HAP-1 (cell line): ENCODE measurements around the gene CCZ1B.
"Not testable (repeated sequence)": the region's sequence is repeated elsewhere in the genome, so short reads cannot be mapped to it uniquely, and the experiment has no call there.

Experiments used
- DNase-seq, 2 experiments: peaks; one replicate each; pipeline ENCODE4 v3.0.0-alpha.2; 2016 to 2020; ENCODE audit warnings: low spot score in 2 of 2
- H3K27me3 ChIP-seq: fragments of 250-450 bp; sonication (Bioruptor Pico); 2 replicates; pipeline ENCODE4 v1.5.1; 2020; ENCODE audit warnings: low read depth, mild to moderate bottlenecking, moderate library complexity
- H3K36me3 ChIP-seq: fragments of 250-450 bp; sonication (Bioruptor Pico); replicated peaks from 2 replicates; pipeline ENCODE4 v1.5.1; 2020; ENCODE audit warnings: mild to moderate bottlenecking
- H3K4me1 ChIP-seq: fragments of 250-450 bp; sonication (Bioruptor Pico); 2 replicates; pipeline ENCODE4 v1.5.1; 2020; ENCODE audit warnings: mild to moderate bottlenecking
- H3K4me3 ChIP-seq: fragments of 250-450 bp; sonication (Bioruptor Pico); 2 replicates; pipeline ENCODE4 v1.5.1; 2020; ENCODE audit warnings: mild to moderate bottlenecking, moderate library complexity
- H3K9me3 ChIP-seq: fragments of 250-450 bp; sonication (Bioruptor Pico); 2 replicates; pipeline ENCODE4 v1.5.1; 2020; ENCODE audit warnings: mild to moderate bottlenecking, moderate library complexity
- in situ Hi-C: fragments of 300-500 bp; cut with MboI; formaldehyde crosslinking; loops from 3 replicates; pipeline ENCODE4 v1.14.3; 2020; ENCODE audit warnings: low sequenced_read_pairs, inconsistent platforms, mixed read lengths

Gene CCZ1B

GRCh38 chr7:6813011-6813410, 13.1 kb downstream of the CCZ1B start:
- H3K4me3 ChIP-seq, H3K36me3 ChIP-seq, H3K9me3 ChIP-seq, DNase-seq, H3K27me3 ChIP-seq, in situ Hi-C loops, H3K4me1 ChIP-seq: not testable (repeated sequence)

GRCh38 chr7:6807959-6808358, 18.1 kb downstream of the CCZ1B start:
- in situ Hi-C loops, H3K4me1 ChIP-seq, DNase-seq: not testable (repeated sequence)

GRCh38 chr7:6807393-6807918, 18.6 kb downstream of the CCZ1B start:
- H3K36me3 ChIP-seq, DNase-seq, H3K27me3 ChIP-seq, H3K9me3 ChIP-seq, H3K4me1 ChIP-seq, H3K4me3 ChIP-seq, in situ Hi-C loops: not testable (repeated sequence)

More at GRCh38 chr7:6807959-6808358, 18.1 kb downstream of the CCZ1B start:
- H3K4me3 ChIP-seq, H3K36me3 ChIP-seq, H3K27me3 ChIP-seq, H3K9me3 ChIP-seq: not testable (repeated sequence)

GRCh38 chr7:6800331-6800730, 25.7 kb downstream of the CCZ1B start:
- H3K4me3 ChIP-seq, H3K4me1 ChIP-seq, in situ Hi-C loops, H3K27me3 ChIP-seq, H3K9me3 ChIP-seq, DNase-seq, H3K36me3 ChIP-seq: not testable (repeated sequence)

GRCh38 chr7:6799887-6800286, 26.2 kb downstream of the CCZ1B start:
- H3K4me1 ChIP-seq, in situ Hi-C loops, H3K27me3 ChIP-seq, H3K36me3 ChIP-seq, H3K4me3 ChIP-seq, H3K9me3 ChIP-seq, DNase-seq: not testable (repeated sequence)

- DNase-seq, H3K36me3 ChIP-seq, H3K9me3 ChIP-seq, H3K4me1 ChIP-seq, H3K4me3 ChIP-seq, in situ Hi-C loops, H3K27me3 ChIP-seq: not testable (repeated sequence)
These were observed 28.0 kb downstream of the CCZ1B start for GRCh38 chr7:6798047-6798446.

- H3K9me3 ChIP-seq, H3K36me3 ChIP-seq, H3K4me3 ChIP-seq, H3K4me1 ChIP-seq, H3K27me3 ChIP-seq, in situ Hi-C loops, DNase-seq: not testable (repeated sequence)
These were observed 28.9 kb downstream of the CCZ1B start for GRCh38 chr7:6797218-6797617.

- H3K27me3 ChIP-seq, DNase-seq, H3K4me3 ChIP-seq, in situ Hi-C loops, H3K9me3 ChIP-seq, H3K36me3 ChIP-seq, H3K4me1 ChIP-seq: not testable (repeated sequence)
These were observed 31.8 kb downstream of the CCZ1B start for GRCh38 chr7:6794276-6794675.

GRCh38 chr7:6792113-6792872, 33.8 kb downstream of the CCZ1B start:
- H3K27me3 ChIP-seq, H3K4me1 ChIP-seq, in situ Hi-C loops, H3K9me3 ChIP-seq, H3K36me3 ChIP-seq, DNase-seq, H3K4me3 ChIP-seq: not testable (repeated sequence)

GRCh38 chr7:6789353-6789752, 36.7 kb downstream of the CCZ1B start:
- in situ Hi-C loops = not testable (repeated sequence)

GRCh38 chr7:6781581-6781980, 44.5 kb downstream of the CCZ1B start:
- H3K36me3 ChIP-seq, H3K4me1 ChIP-seq, DNase-seq, H3K9me3 ChIP-seq, H3K27me3 ChIP-seq, in situ Hi-C loops, H3K4me3 ChIP-seq: not testable (repeated sequence)

More at GRCh38 chr7:6789353-6789752, 36.7 kb downstream of the CCZ1B start:
- not testable (repeated sequence) for H3K27me3 ChIP-seq, H3K9me3 ChIP-seq, DNase-seq, H3K36me3 ChIP-seq, H3K4me1 ChIP-seq, H3K4me3 ChIP-seq

GRCh38 chr7:6761186-6761585, 64.9 kb downstream of the CCZ1B start:
- in situ Hi-C loops, H3K36me3 ChIP-seq, H3K4me3 ChIP-seq, H3K4me1 ChIP-seq, H3K27me3 ChIP-seq, DNase-seq, H3K9me3 ChIP-seq: not testable (repeated sequence)

- H3K27me3 ChIP-seq, H3K9me3 ChIP-seq, H3K4me1 ChIP-seq, in situ Hi-C loops, H3K36me3 ChIP-seq, H3K4me3 ChIP-seq, DNase-seq: not testable (repeated sequence)
These were observed 72.1 kb downstream of the CCZ1B start, which contains the start of gene RSPH10B2 for GRCh38 chr7:6753964-6754363. Gene RSPH10B2, plus strand, starts transcription at chr7:6754103. Its CDS starts 3,575 bp downstream, at chr7:6757678.

GRCh38 chr7:6750173-6750572, 75.9 kb downstream of the CCZ1B start:
- H3K4me1 ChIP-seq, H3K36me3 ChIP-seq, H3K27me3 ChIP-seq, H3K9me3 ChIP-seq, DNase-seq, H3K4me3 ChIP-seq, in situ Hi-C loops: not testable (repeated sequence)

GRCh38 chr7:6749335-6749734, 76.7 kb downstream of the CCZ1B start:
- H3K4me3 ChIP-seq, H3K9me3 ChIP-seq, DNase-seq, H3K4me1 ChIP-seq, in situ Hi-C loops, H3K27me3 ChIP-seq, H3K36me3 ChIP-seq: not testable (repeated sequence)
